MM.1S (cell line): ENCODE measurements around the gene CAB39L.

Experiments used
- CTCF ChIP-seq: fragments of 300-600 bp; sonication (generic); IDR thresholded peaks from 2 replicates; pipeline ENCODE4 v1.5.1; 2016; ENCODE audit warnings: antibody characterized with exemption, low read length, mixed read lengths
- EZH2 ChIP-seq: fragments of 300-600 bp; sonication (generic); optimal IDR thresholded peaks from 2 replicates; pipeline ENCODE3; 2017; ENCODE audit warnings: low read depth, mild to moderate bottlenecking, antibody characterized with exemption, low read length, mixed read lengths

- TF ChIP-seq CTCF (no peak), EZH2 (no peak)
Observed at GRCh38 chr13:49453465-49453864, 9.6 kb upstream of the CAB39L start.
